ENCODE measurements around the gene FGFR3.

GRCh38 chr4:1819816-1820215 is 26.7 kb downstream of the FGFR3 start:
- TF ChIP-seq POLR2AphosphoS5 (IDR thresholded peaks at IDR 0.05; ENCODE audit: low read depth, low read length): no peak
- TF ChIP-seq, protein P1, sequence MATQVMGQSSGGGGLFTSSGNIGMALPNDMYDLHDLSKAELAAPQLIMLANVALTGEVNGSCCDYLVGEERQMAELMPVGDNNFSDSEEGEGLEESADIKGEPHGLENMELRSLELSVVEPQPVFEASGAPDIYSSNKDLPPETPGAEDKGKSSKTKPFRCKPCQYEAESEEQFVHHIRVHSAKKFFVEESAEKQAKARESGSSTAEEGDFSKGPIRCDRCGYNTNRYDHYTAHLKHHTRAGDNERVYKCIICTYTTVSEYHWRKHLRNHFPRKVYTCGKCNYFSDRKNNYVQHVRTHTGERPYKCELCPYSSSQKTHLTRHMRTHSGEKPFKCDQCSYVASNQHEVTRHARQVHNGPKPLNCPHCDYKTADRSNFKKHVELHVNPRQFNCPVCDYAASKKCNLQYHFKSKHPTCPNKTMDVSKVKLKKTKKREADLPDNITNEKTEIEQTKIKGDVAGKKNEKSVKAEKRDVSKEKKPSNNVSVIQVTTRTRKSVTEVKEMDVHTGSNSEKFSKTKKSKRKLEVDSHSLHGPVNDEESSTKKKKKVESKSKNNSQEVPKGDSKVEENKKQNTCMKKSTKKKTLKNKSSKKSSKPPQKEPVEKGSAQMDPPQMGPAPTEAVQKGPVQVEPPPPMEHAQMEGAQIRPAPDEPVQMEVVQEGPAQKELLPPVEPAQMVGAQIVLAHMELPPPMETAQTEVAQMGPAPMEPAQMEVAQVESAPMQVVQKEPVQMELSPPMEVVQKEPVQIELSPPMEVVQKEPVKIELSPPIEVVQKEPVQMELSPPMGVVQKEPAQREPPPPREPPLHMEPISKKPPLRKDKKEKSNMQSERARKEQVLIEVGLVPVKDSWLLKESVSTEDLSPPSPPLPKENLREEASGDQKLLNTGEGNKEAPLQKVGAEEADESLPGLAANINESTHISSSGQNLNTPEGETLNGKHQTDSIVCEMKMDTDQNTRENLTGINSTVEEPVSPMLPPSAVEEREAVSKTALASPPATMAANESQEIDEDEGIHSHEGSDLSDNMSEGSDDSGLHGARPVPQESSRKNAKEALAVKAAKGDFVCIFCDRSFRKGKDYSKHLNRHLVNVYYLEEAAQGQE (IDR thresholded peaks at IDR 0.05; ENCODE audit: insufficient read depth in 1 of 2, low read depth in 2 of 2, low read length in 2 of 2): no peak
- TF ChIP-seq TAF1 (IDR thresholded peaks at IDR 0.05; ENCODE audit: borderline replicate concordance, insufficient read depth, low read length): no peak

Data from PFSK-1 (cell line).